ENCODE measurements around the gene SLC8A1. TPM values are rescaled to one million over a fixed set of nuclear protein-coding genes. Genes with fewer than 3 reads are reported as not detected.

Gene SLC8A1
- total RNA-seq, 1 experiment from 2014 or later: 1.7 TPM

GRCh38 chr2:40434731-40435271 lies 17.1 kb downstream of the SLC8A1 start:
- no CpG with 5 or more reads among the region's 3 CpGs for WGBS (ENCODE audit: extremely low coverage, insufficient read length, low lambda C conversion rate)
- no peak overlapping the region for H3K4ac ChIP-seq (ENCODE audit: low read depth, low read length)

More at GRCh38 chr2:40434731-40435271, 17.1 kb downstream of the SLC8A1 start:
- H3K9ac ChIP-seq (ENCODE audit: extremely low read depth, insufficient read length, low read length): no peak overlapping the region
- no peak overlapping the region for H2BK5ac ChIP-seq (ENCODE audit: insufficient read length, low read length)
- H2BK12ac ChIP-seq (ENCODE audit: insufficient read length, low read depth, low read length): no peak overlapping the region
- Mint-ChIP-seq H3K4me1 (peaks cover 4 to 5% of the 10 kb centered on the region in 2 experiments; a peak in 2 of 4 replicates), H3K36me3 (ENCODE audit: insufficient read depth in 1 of 3, low read depth in 3 of 3) (no peaks in the 10 kb centered on the region), H3K27ac (no peak overlapping the region; a peak in 1 of 7 replicates), H3K4me3 (no peak overlapping the region; a peak in 1 of 5 replicates), H3K9me3 (no peaks in the 10 kb centered on the region), H3K27me3 (ENCODE audit: low read depth) (no peaks in the 10 kb centered on the region)
- no peaks in the 10 kb centered on the region for H3K4me1 ChIP-seq (ENCODE audit: insufficient read depth, low read length)
- no peak overlapping the region for H4K5ac ChIP-seq (ENCODE audit: insufficient read length, low read depth, low read length)
- no peak overlapping the region for H3K18ac ChIP-seq (ENCODE audit: insufficient read length, low read depth, low read length)
- H4K8ac ChIP-seq (replicated peaks; ENCODE audit: insufficient read length, low read depth, low read length): no peak overlapping the region
- no peak overlapping the region for H2BK15ac ChIP-seq (ENCODE audit: low read depth, low read length)
- no peaks in the 10 kb centered on the region for H3K79me2 ChIP-seq (ENCODE audit: insufficient read depth, low read length)
- no peaks in the 10 kb centered on the region for H3K9me3 ChIP-seq (ENCODE audit: control insufficient read depth, low read depth, low read length)
- no peak overlapping the region for H3K27ac ChIP-seq (ENCODE audit: insufficient read length, low read depth, low read length)
- no peak overlapping the region for H3K4me2 ChIP-seq (ENCODE audit: insufficient read depth, insufficient read length, low read length)
- no peaks in the 10 kb centered on the region for H3K23me2 ChIP-seq (ENCODE audit: insufficient read length, low read depth, low read length, poor library complexity, severe bottlenecking)
- H3T11ph ChIP-seq (ENCODE audit: low read length): no peak overlapping the region
- no peak overlapping the region for H2AK5ac ChIP-seq (ENCODE audit: insufficient read length, low read length)
- no peak for TF ChIP-seq CTCF (conservative IDR thresholded peaks at IDR 0.05)
- no peak overlapping the region for H4K91ac ChIP-seq (ENCODE audit: insufficient read length, low read depth, low read length)
- no peak overlapping the region for H3K23ac ChIP-seq (ENCODE audit: insufficient read length, low read depth, low read length)
- H3K56ac ChIP-seq (ENCODE audit: insufficient read length, low read depth, low read length): no peak overlapping the region
- no peaks in the 10 kb centered on the region for H4K20me1 ChIP-seq (ENCODE audit: control insufficient read depth, insufficient read depth, insufficient read length)
- no peak overlapping the region for H3K14ac ChIP-seq (ENCODE audit: insufficient read depth, low read length)
- no peak overlapping the region for H2AFZ ChIP-seq (ENCODE audit: low read length)
- H2BK20ac ChIP-seq (ENCODE audit: low read depth, low read length, poor library complexity, severe bottlenecking): no peak overlapping the region
- no peaks in the 10 kb centered on the region for H3K27me3 ChIP-seq (ENCODE audit: insufficient read depth, low read length)
- DNase-seq: no peak
- H2BK120ac ChIP-seq (ENCODE audit: low read depth, low read length, poor library complexity, severe bottlenecking): no peak overlapping the region
- no peaks in the 10 kb centered on the region for H3K79me1 ChIP-seq (ENCODE audit: insufficient read depth, low read depth, low read length, poor library complexity, severe bottlenecking)

Data from H9 (cell line).